IMR-90 (cell line): ENCODE measurements around the gene MCM3AP. TPM values are rescaled to one million over a fixed set of nuclear protein-coding genes. Genes with fewer than 3 reads are reported as not detected.

Source experiments
- ATAC-seq: fragments of 200-7000 bp; cut with Tn5 transposase; 2 replicates; pipeline ENCODE4 v1.9.1; 2020; ENCODE audit warnings: low read depth, mild to moderate bottlenecking, moderate library complexity
- BruUV-seq: library from RNA; stranded (reverse); fragments of 400-500 nt; replicated peaks from 2 replicates; lab custom pipeline; 2021; lab: Mats Ljungman, UMichigan
- CTCF ChIA-PET: fragments of 300-600 bp; formaldehyde crosslinking; extraction: SDS; loops from one replicate; lab custom pipeline; 2021; ENCODE audit warnings: antibody characterized with exemption; lab: Yijun Ruan, JAX
- POLR2A ChIA-PET: fragments of 300-600 bp; sonication (Branson Sonifier 250); formaldehyde crosslinking; loops from one replicate; lab custom pipeline; 2022; ENCODE audit warnings: antibody characterized with exemption; ENCODE audit not compliant: unreplicated experiment; lab: Charles Lee
- DNase-seq: peaks from one replicate; pipeline ENCODE4 v3.0.0; 2013
- H2AFZ ChIP-seq: replicated peaks from 2 replicates; pipeline ENCODE3; 2013; ENCODE audit warnings: low read length, mild to moderate bottlenecking; ENCODE audit not compliant: poor library complexity
- H2AK5ac ChIP-seq: 2 replicates; pipeline ENCODE4 v1.6.1; 2013; ENCODE audit warnings: low read depth, low read length, inconsistent platforms
- H2AK9ac ChIP-seq: replicated peaks from 2 replicates; pipeline ENCODE3; 2013; ENCODE audit warnings: mild to moderate bottlenecking, low read depth, low read length, moderate library complexity; ENCODE audit not compliant: poor library complexity
- H2BK120ac ChIP-seq: 2 replicates; pipeline ENCODE4 v1.6.1; 2013; ENCODE audit warnings: low read depth, low read length, inconsistent platforms
- H2BK15ac ChIP-seq: 3 replicates; pipeline ENCODE4 v1.6.1; 2013; ENCODE audit warnings: low read depth, low read length, inconsistent platforms
- H2BK20ac ChIP-seq: 2 replicates; pipeline ENCODE4 v1.6.1; 2013; ENCODE audit warnings: low read depth, mild to moderate bottlenecking, inconsistent platforms, low read length, moderate library complexity
- H2BK5ac ChIP-seq: 2 replicates; pipeline ENCODE4 v1.6.1; 2013; ENCODE audit warnings: mild to moderate bottlenecking, low read depth, low read length, inconsistent platforms; ENCODE audit not compliant: poor library complexity, severe bottlenecking
- H3K14ac ChIP-seq: replicated peaks from 2 replicates; pipeline ENCODE4 v1.6.1; 2013; ENCODE audit warnings: low read depth, low read length, inconsistent platforms
- H3K18ac ChIP-seq: 2 replicates; pipeline ENCODE4 v1.6.1; 2013; ENCODE audit warnings: low read depth, low read length, control low read depth
- H3K23ac ChIP-seq: 2 replicates; pipeline ENCODE4 v1.6.1; 2013; ENCODE audit warnings: low read depth, low read length, inconsistent platforms
- H3K27ac ChIP-seq: 2 replicates; pipeline ENCODE4 v1.5.1; 2013; ENCODE audit warnings: mild to moderate bottlenecking, control low read depth, low read length; ENCODE audit not compliant: insufficient read depth
- H3K27me3 ChIP-seq: 2 replicates; pipeline ENCODE4 v1.6.1; 2013; ENCODE audit warnings: low read length; ENCODE audit not compliant: control insufficient read depth, insufficient read depth
- H3K36me3 ChIP-seq: 2 replicates; pipeline ENCODE4 v1.6.1; 2013; ENCODE audit warnings: low read length, mixed read lengths; ENCODE audit not compliant: control insufficient read depth, insufficient read depth
- H3K4ac ChIP-seq: 2 replicates; pipeline ENCODE4 v1.6.1; 2013; ENCODE audit warnings: low read depth, low read length, inconsistent platforms
- H3K4me1 ChIP-seq: 2 replicates; pipeline ENCODE4 v1.6.1; 2013; ENCODE audit warnings: low read length, mixed read lengths; ENCODE audit not compliant: control insufficient read depth, insufficient read depth
- H3K4me2 ChIP-seq: 2 replicates; pipeline ENCODE4 v1.6.1; 2013; ENCODE audit warnings: low read depth, mild to moderate bottlenecking, control low read depth, low read length, moderate library complexity
- H3K4me3 ChIP-seq: 2 replicates; pipeline ENCODE4 v1.5.1; 2013; ENCODE audit warnings: low read depth, mild to moderate bottlenecking, control low read depth, low read length, moderate library complexity; ENCODE audit not compliant: insufficient read depth
- H3K56ac ChIP-seq: 2 replicates; pipeline ENCODE4 v1.6.1; 2013; ENCODE audit warnings: low read length, inconsistent platforms; ENCODE audit not compliant: insufficient read depth; ENCODE audit errors: extremely low read depth
- H3K79me1 ChIP-seq, 2 experiments: 2 replicates each; pipeline ENCODE4 v1.6.1; 2013; ENCODE audit warnings: low read length in 2 of 2, inconsistent platforms in 1 of 2, low read depth in 1 of 2
- H3K9ac ChIP-seq: 2 replicates; pipeline ENCODE4 v1.6.1; 2013; ENCODE audit warnings: low read depth, low read length, control low read depth
- H3K9me1 ChIP-seq: 2 replicates; pipeline ENCODE4 v1.6.1; 2013; ENCODE audit warnings: low read length, inconsistent platforms; ENCODE audit not compliant: insufficient read depth
- H3K9me3 ChIP-seq: 2 replicates; pipeline ENCODE4 v1.6.1; 2013; ENCODE audit warnings: low read length; ENCODE audit not compliant: control insufficient read depth, insufficient read depth
- H4K20me1 ChIP-seq: 2 replicates; pipeline ENCODE4 v1.6.1; 2013; ENCODE audit warnings: low read length, inconsistent platforms; ENCODE audit not compliant: insufficient read depth
- H4K5ac ChIP-seq: 2 replicates; pipeline ENCODE4 v1.6.1; 2013; ENCODE audit warnings: mild to moderate bottlenecking, low read depth, low read length, control low read depth
- H4K8ac ChIP-seq, 2 experiments: 2 replicates each; pipeline ENCODE4 v1.6.1; 2013; ENCODE audit warnings: low read depth in 2 of 2, low read length in 2 of 2, control low read depth in 1 of 2, inconsistent platforms in 1 of 2
- H4K91ac ChIP-seq: 2 replicates; pipeline ENCODE4 v1.6.1; 2013; ENCODE audit warnings: low read depth, low read length, inconsistent platforms; ENCODE audit not compliant: insufficient read depth
- NFE2L2 ChIP-seq: fragments of 150-350 bp; IDR thresholded peaks from 2 replicates; pipeline ENCODE4 v1.6.1; 2016; ENCODE audit warnings: low read depth, mild to moderate bottlenecking, low read length
- POLR2A ChIP-seq: IDR thresholded peaks from 2 replicates; pipeline ENCODE4 v1.6.1; 2012; ENCODE audit warnings: mild to moderate bottlenecking, low read depth, low read length
- WGBS, 2 experiments: methylation state at CpG; one replicate each; pipeline versions ENCODE4 v1.1.5 to v1.1.7; 2013; ENCODE audit warnings: missing lambda C conversion rate in 2 of 2; ENCODE audit not compliant: insufficient read length in 1 of 2; ENCODE audit errors: extremely low coverage in 2 of 2; 5-methylcytosine and 5-hydroxymethylcytosine counted together
- dilution Hi-C: fragments of 300-500 bp; cut with HindIII; formaldehyde crosslinking; loops from one replicate; pipeline ENCODE4 v1.14.3; 2018; ENCODE audit warnings: low sequenced_read_pairs; ENCODE audit not compliant: unreplicated experiment
- in situ Hi-C: fragments of 300-500 bp; cut with MboI; formaldehyde crosslinking; loops from 3 replicates; pipeline ENCODE4 v1.14.3; 2019; ENCODE audit warnings: low sequenced_read_pairs, inconsistent platforms, mixed read lengths
- intact Hi-C: fragments of 100-400 bp; cut with micrococcal nuclease; formaldehyde crosslinking; loops from 2 replicates; pipeline ENCODE4 v1.10.0; 2022
- polyA plus RNA-seq, 3 experiments: library from polyadenylated mRNA; depleted of rRNA; stranded (reverse); fragments of >200 nt; gene quantifications; 2 replicates each; pipeline ENCODE4 v1.2.3, GENCODE V29; 2012; ENCODE audit warnings: low replicate concordance in 1 of 3
- total RNA-seq: library from RNA; depleted of rRNA; stranded (reverse); fragments of >200 nt; gene quantifications from 2 replicates; pipeline ENCODE4 v1.2.3, GENCODE V29; 2012

MCM3AP gene
- total and polyA plus RNA-seq, 2 of the 4 experiments (the other 2 are of a cell fraction), result 46.5 to 63.1 TPM

GRCh38 chr21:46222436-46223116, 62.8 kb downstream of the MCM3AP start:
- no peak overlapping the region for H3K23ac ChIP-seq
- no peak overlapping the region for H2BK120ac ChIP-seq
- no peak overlapping the region for H3K18ac ChIP-seq
- ATAC-seq (no peak), DNase-seq (no peak)
- dilution Hi-C loops, result no loop called here
- no peak overlapping the region for H2AK5ac ChIP-seq
- BruUV-seq, result no TSS peak
- H3K14ac ChIP-seq, result no peak overlapping the region
- H2AK9ac ChIP-seq, result peak overlapping the region; percentile 55
- peaks cover 16 to 65% of the 10 kb centered on the region in 2 experiments for H3K79me1 ChIP-seq
- H3K4me1 ChIP-seq, result peaks cover 9% of the 10 kb centered on the region
- intact Hi-C loops, result no loop called here
- no peak overlapping the region for H4K8ac ChIP-seq
- no peak overlapping the region for H3K27ac ChIP-seq
- in situ Hi-C loops, result no loop called here
- no peaks in the 10 kb centered on the region for H3K27me3 ChIP-seq
- no peak overlapping the region for H2AFZ ChIP-seq
- H3K36me3 ChIP-seq, result peaks cover 28% of the 10 kb centered on the region
- H4K5ac ChIP-seq, result no peak overlapping the region
- H2BK15ac ChIP-seq, result no peak overlapping the region
- peaks cover 8% of the 10 kb centered on the region for H3K9me1 ChIP-seq
- ChIA-PET POLR2A (no interaction called here), CTCF (no interaction called here)
- H3K4ac ChIP-seq, result no peak overlapping the region
- H4K91ac ChIP-seq, result no peak overlapping the region
- 81% methylated on average over 5 of the region's 11 CpGs; no CpG with 5 or more reads in 1 of the 2 experiments for WGBS, 2 experiments
- H3K56ac ChIP-seq, result no peak overlapping the region
- H3K4me3 ChIP-seq, result no peak overlapping the region
- H2BK5ac ChIP-seq, result no peak overlapping the region
- H4K20me1 ChIP-seq, result peaks cover 34% of the 10 kb centered on the region; the same call in 1 of the 2 replicates
- H3K9me3 ChIP-seq, result no peaks in the 10 kb centered on the region
- no peak overlapping the region for H2BK20ac ChIP-seq
- H3K4me2 ChIP-seq, result no peak overlapping the region
- no peak overlapping the region for H3K9ac ChIP-seq
- TF ChIP-seq NFE2L2, result no peak
- no peak for TF ChIP-seq POLR2A
